Globus pallidus (tissue), 1 donor: ENCODE results near the gene TLE5.
"Not testable (repeated sequence)": the region's sequence is repeated elsewhere in the genome, so short reads cannot be mapped to it uniquely, and the experiment has no call there.

Source experiments
- DNase-seq: peaks from one replicate; pipeline ENCODE4 v3.0.0-alpha.2; 2015; ENCODE audit warnings: low spot score

TLE5 gene

GRCh38 chr19:3061182-3062161, 823 bp downstream of the TLE5 start:
- peak; percentile 56 for DNase-seq

- no peak for DNase-seq
Observed at GRCh38 chr19:3060857-3061181, 1.5 kb downstream of the TLE5 start.

GRCh38 chr19:3059653-3060052, 2.6 kb downstream of the TLE5 start:
- no peak for DNase-seq

GRCh38 chr19:3058821-3059314, 3.4 kb downstream of the TLE5 start:
- DNase-seq, result no peak

- DNase-seq, result no peak
Observed at GRCh38 chr19:3058009-3058820, 4.1 kb downstream of the TLE5 start.

- DNase-seq, result peak; percentile 63
Observed at GRCh38 chr19:3057275-3057714, 5.0 kb downstream of the TLE5 start.

GRCh38 chr19:3056417-3057088, 5.7 kb downstream of the TLE5 start:
- DNase-seq, result no peak

- no peak for DNase-seq
Observed at GRCh38 chr19:3055741-3056416, 6.4 kb downstream of the TLE5 start.

- DNase-seq, result no peak
Observed at GRCh38 chr19:3054972-3055740, 7.1 kb downstream of the TLE5 start.

GRCh38 chr19:3054265-3054971, 7.9 kb downstream of the TLE5 start:
- no peak for DNase-seq

GRCh38 chr19:3053780-3054179, 8.5 kb downstream of the TLE5 start:
- no peak for DNase-seq

GRCh38 chr19:3053218-3053621, 9.1 kb downstream of the TLE5 start:
- DNase-seq, result no peak

- DNase-seq, result not testable (repeated sequence)
Observed at GRCh38 chr19:3050016-3050415, 12.3 kb downstream of the TLE5 start.

GRCh38 chr19:3049089-3049488, 13.2 kb downstream of the TLE5 start:
- DNase-seq, result no peak

GRCh38 chr19:3048190-3048533, 14.1 kb downstream of the TLE5 start:
- DNase-seq, result no peak

GRCh38 chr19:3047496-3048189, 14.7 kb downstream of the TLE5 start:
- no peak for DNase-seq

GRCh38 chr19:3046698-3047495, 15.4 kb downstream of the TLE5 start:
- no peak for DNase-seq

GRCh38 chr19:3045885-3046697, 16.2 kb downstream of the TLE5 start:
- DNase-seq, result no peak
